Measurements from ENCODE around the gene NYAP1. TPM values are rescaled to one million over a fixed set of nuclear protein-coding genes. Genes with fewer than 3 reads are reported as not detected.
"Not testable (repeated sequence)": the region's sequence is repeated elsewhere in the genome, so short reads cannot be mapped to it uniquely, and the experiment has no call there.

NYAP1 gene
- total RNA-seq, 2 donors from 2014 or later = 0.86 to 1.4 TPM

GRCh38 chr7:100453854-100454253 is 29.9 kb upstream of the NYAP1 start:
- intact Hi-C loops (cut with DNase I) = loop anchor here in 1 of 2 donors (2.0 kb wide), 1 partner anchor 57 kb away; no protein-coding TSS in a partner anchor
- not testable (repeated sequence) for DNase-seq (ENCODE audit: low spot score)

GRCh38 chr7:100455206-100455605 is 28.5 kb upstream of the NYAP1 start:
- no peak for DNase-seq (ENCODE audit: low spot score)

GRCh38 chr7:100456562-100456961 is 27.2 kb upstream of the NYAP1 start:
- no peak for DNase-seq (ENCODE audit: low spot score)
- intact Hi-C loops (cut with DNase I) = no loop called here

More at GRCh38 chr7:100455206-100455605, 28.5 kb upstream of the NYAP1 start:
- intact Hi-C loops (cut with DNase I) = no loop called here

- DNase-seq (ENCODE audit: low spot score) = no peak
- intact Hi-C loops (cut with DNase I) = no loop called here
Observed at GRCh38 chr7:100457033-100457432, 26.7 kb upstream of the NYAP1 start.

GRCh38 chr7:100464210-100464660 is 19.5 kb upstream of the NYAP1 start, which contains the start of gene SPACDR:
Gene SPACDR, minus strand, starts transcription at chr7:100464260. Its CDS starts 235 bp downstream, at chr7:100464025.
- DNase-seq (ENCODE audit: low spot score) = no peak
- intact Hi-C loops (cut with DNase I) = loop anchor here in 1 of 2 donors (5.0 kb wide), 1 partner anchor 93 kb away; no protein-coding TSS in a partner anchor

GRCh38 chr7:100464791-100465190 is 18.9 kb upstream of the NYAP1 start:
- no peak for DNase-seq (ENCODE audit: low spot score)
- intact Hi-C loops (cut with DNase I) = loop anchor here (5.0 kb wide), 2 partner anchors 93 to 98 kb away; no protein-coding TSS in a partner anchor

- no peak for DNase-seq (ENCODE audit: low spot score)
- intact Hi-C loops (cut with DNase I) = loop anchor here in 1 of 2 donors (5.0 kb wide), 1 partner anchor 97 kb away; no protein-coding TSS in a partner anchor
Observed at GRCh38 chr7:100465299-100465698, 18.4 kb upstream of the NYAP1 start.

GRCh38 chr7:100465702-100466311 is 17.9 kb upstream of the NYAP1 start:
- intact Hi-C loops (cut with DNase I) = loop anchor here (2.0 to 5.0 kb wide), 2 partner anchors 17 to 96 kb away; partner anchors contain the start of gene NYAP1 (in 1 of the 2)
- DNase-seq (ENCODE audit: low spot score) = peak; percentile 88

GRCh38 chr7:100466653-100467605 is 16.8 kb upstream of the NYAP1 start:
- DNase-seq (ENCODE audit: low spot score) = no peak
- intact Hi-C loops (cut with DNase I) = loop anchor here (2.0 to 5.0 kb wide), 2 partner anchors 16 to 95 kb away; partner anchors contain the start of gene NYAP1 (in 1 of the 2)

- DNase-seq (ENCODE audit: low spot score) = no peak
- intact Hi-C loops (cut with DNase I) = loop anchor here (2.0 to 5.0 kb wide), 3 partner anchors 15 to 255 kb away; partner anchors contain the start of gene NYAP1 (in 1 of the 2)
Observed at GRCh38 chr7:100467638-100468373, 15.9 kb upstream of the NYAP1 start.

- intact Hi-C loops (cut with DNase I) = loop anchor here (2.0 to 5.0 kb wide), 3 partner anchors 93 to 253 kb away; no protein-coding TSS in a partner anchor
Observed at GRCh38 chr7:100469227-100470044, 14.3 kb upstream of the NYAP1 start.

GRCh38 chr7:100471021-100471420 is 12.7 kb upstream of the NYAP1 start:
- no peak for DNase-seq (ENCODE audit: low spot score)
- intact Hi-C loops (cut with DNase I) = loop anchor here in 1 of 2 donors (5.0 kb wide), 1 partner anchor 216 kb away; no protein-coding TSS in a partner anchor

More at GRCh38 chr7:100469227-100470044, 14.3 kb upstream of the NYAP1 start:
- peak; percentile 95 for DNase-seq (ENCODE audit: low spot score)

- no peak for DNase-seq (ENCODE audit: low spot score)
- intact Hi-C loops (cut with DNase I) = loop anchor here (2.0 to 5.0 kb wide), 2 partner anchors 215 to 257 kb away; no protein-coding TSS in a partner anchor
Observed at GRCh38 chr7:100472121-100472851, 11.4 kb upstream of the NYAP1 start.

- no peak for DNase-seq (ENCODE audit: low spot score)
- intact Hi-C loops (cut with DNase I) = loop anchor here (2.0 to 5.0 kb wide), 2 partner anchors 214 to 256 kb away; no protein-coding TSS in a partner anchor
Observed at GRCh38 chr7:100472854-100473499, 10.8 kb upstream of the NYAP1 start.

- intact Hi-C loops (cut with DNase I) = loop anchor here in 1 of 2 donors (5.0 kb wide), 1 partner anchor 207 kb away; no protein-coding TSS in a partner anchor
- DNase-seq (ENCODE audit: low spot score) = no peak
Observed at GRCh38 chr7:100475549-100475948, 8.2 kb upstream of the NYAP1 start.

GRCh38 chr7:100476101-100476780 is 7.5 kb upstream of the NYAP1 start:
- intact Hi-C loops (cut with DNase I) = loop anchor here in 1 of 2 donors (5.0 kb wide), 1 partner anchor 206 kb away; no protein-coding TSS in a partner anchor
- no peak for DNase-seq (ENCODE audit: low spot score)
